HG02938 (cell line): ENCODE measurements around the gene LDLRAD2.
"Not testable (repeated sequence)": the region's sequence is repeated elsewhere in the genome, so short reads cannot be mapped to it uniquely, and the experiment has no call there.

Experiments
- ATAC-seq: cut with Tn5 transposase; IDR thresholded peaks from one replicate; pipeline ENCODE4 v1.9.1; 2021; ENCODE audit warnings: mild to moderate bottlenecking, moderate library complexity; ENCODE audit not compliant: unreplicated experiment

Gene LDLRAD2

GRCh38 chr1:21823980-21824702, 12.1 kb downstream of the LDLRAD2 start:
- no peak for ATAC-seq

- no peak for ATAC-seq
Observed at GRCh38 chr1:21824926-21825325, 12.9 kb downstream of the LDLRAD2 start.

GRCh38 chr1:21825393-21825792, 13.3 kb downstream of the LDLRAD2 start:
- ATAC-seq: no peak

- not testable (repeated sequence) for ATAC-seq
Observed at GRCh38 chr1:21826694-21827093, 14.6 kb downstream of the LDLRAD2 start.

- no peak for ATAC-seq
Observed at GRCh38 chr1:21827141-21827679, 15.1 kb downstream of the LDLRAD2 start.

GRCh38 chr1:21828075-21828474, 16.0 kb downstream of the LDLRAD2 start:
- no peak for ATAC-seq

GRCh38 chr1:21828506-21829210, 16.6 kb downstream of the LDLRAD2 start:
- no peak for ATAC-seq

GRCh38 chr1:21829294-21829693, 17.2 kb downstream of the LDLRAD2 start:
- ATAC-seq: no peak

GRCh38 chr1:21830792-21831453, 18.9 kb downstream of the LDLRAD2 start:
- ATAC-seq: no peak

- no peak for ATAC-seq
Observed at GRCh38 chr1:21831454-21831970, 19.4 kb downstream of the LDLRAD2 start.

- no peak for ATAC-seq
Observed at GRCh38 chr1:21833392-21833976, 21.4 kb downstream of the LDLRAD2 start.

- ATAC-seq: no peak
Observed at GRCh38 chr1:21834094-21834493, 22.0 kb downstream of the LDLRAD2 start.

- ATAC-seq: no peak
Observed at GRCh38 chr1:21834666-21835065, 22.6 kb downstream of the LDLRAD2 start.

GRCh38 chr1:21836010-21836409, 23.9 kb downstream of the LDLRAD2 start:
- no peak for ATAC-seq

GRCh38 chr1:21836729-21837128, 24.7 kb downstream of the LDLRAD2 start:
- ATAC-seq: no peak

- no peak for ATAC-seq
Observed at GRCh38 chr1:21837476-21837875, 25.4 kb downstream of the LDLRAD2 start.

GRCh38 chr1:21838359-21839157, 26.5 kb downstream of the LDLRAD2 start:
- ATAC-seq: no peak

GRCh38 chr1:21839337-21840037, 27.4 kb downstream of the LDLRAD2 start:
- ATAC-seq: no peak

- ATAC-seq: no peak
Observed at GRCh38 chr1:21840981-21841380, 28.9 kb downstream of the LDLRAD2 start.
